Spinal cord (tissue), 10 donors: ENCODE measurements around the gene CRYAA. TPM values are rescaled to one million over a fixed set of nuclear protein-coding genes. Genes with fewer than 3 reads are reported as not detected.
"Not testable (repeated sequence)": the region's sequence is repeated elsewhere in the genome, so short reads cannot be mapped to it uniquely, and the experiment has no call there.

Experiments used
- DNase-seq, 6 donors: peaks; one replicate each; pipeline versions ENCODE4 v3.0.0 to v3.0.0-alpha.2; 2013 to 2015; ENCODE audit warnings: low spot score in 6 of 6, low read depth in 4 of 6
- H3K27ac ChIP-seq: one replicate; pipeline ENCODE4 v1.5.1; 2013; ENCODE audit warnings: low read depth, low read length, control low read depth
- H3K27me3 ChIP-seq: one replicate; pipeline ENCODE4 v1.6.1; 2013; ENCODE audit warnings: low read length; ENCODE audit not compliant: control insufficient read depth, insufficient read depth
- H3K36me3 ChIP-seq: one replicate; pipeline ENCODE4 v1.6.1; 2013; ENCODE audit warnings: low read length; ENCODE audit not compliant: control insufficient read depth, insufficient read depth
- H3K4me1 ChIP-seq: one replicate; pipeline ENCODE4 v1.6.1; 2013; ENCODE audit warnings: low read length; ENCODE audit not compliant: control insufficient read depth, insufficient read depth
- H3K4me3 ChIP-seq: one replicate; pipeline ENCODE4 v1.5.1; 2013; ENCODE audit warnings: low read depth, low read length, control low read depth
- H3K9me3 ChIP-seq: one replicate; pipeline ENCODE4 v1.6.1; 2013; ENCODE audit warnings: low read length; ENCODE audit not compliant: control insufficient read depth, insufficient read depth
- WGBS: methylation state at CpG from one replicate; pipeline ENCODE4 v1.1.5; 2013; ENCODE audit warnings: missing lambda C conversion rate; ENCODE audit not compliant: insufficient coverage; 5-methylcytosine and 5-hydroxymethylcytosine counted together
- polyA plus RNA-seq, 2 donors: library from polyadenylated mRNA; unstranded; fragments of 120-200 nt; gene quantifications; one replicate each; pipeline ENCODE4 v1.2.1, GENCODE V29; 2013; ENCODE audit not compliant: insufficient read length in 2 of 2
- total RNA-seq, 2 donors: library from RNA; depleted of rRNA in 1 of 2; stranded (reverse); fragments of 120-200 nt in 1 of 2; fragments of >200 nt in 1 of 2; gene quantifications; one replicate each; pipeline versions ENCODE4 v1.2.3 to v1.2.4, GENCODE V29; 2013 to 2014
- donor health status: healthy.

Gene CRYAA
- total and polyA plus RNA-seq, 4 donors = not detected

- not testable (repeated sequence) for H3K9me3 ChIP-seq, H3K4me1 ChIP-seq, H3K27me3 ChIP-seq, H3K4me3 ChIP-seq, DNase-seq, H3K27ac ChIP-seq, H3K36me3 ChIP-seq
- no CpG with 5 or more reads among the region's 24 CpGs for WGBS
These were observed 6.7 kb upstream of the CRYAA start for GRCh38 chr21:43161826-43162707.

DNA sequence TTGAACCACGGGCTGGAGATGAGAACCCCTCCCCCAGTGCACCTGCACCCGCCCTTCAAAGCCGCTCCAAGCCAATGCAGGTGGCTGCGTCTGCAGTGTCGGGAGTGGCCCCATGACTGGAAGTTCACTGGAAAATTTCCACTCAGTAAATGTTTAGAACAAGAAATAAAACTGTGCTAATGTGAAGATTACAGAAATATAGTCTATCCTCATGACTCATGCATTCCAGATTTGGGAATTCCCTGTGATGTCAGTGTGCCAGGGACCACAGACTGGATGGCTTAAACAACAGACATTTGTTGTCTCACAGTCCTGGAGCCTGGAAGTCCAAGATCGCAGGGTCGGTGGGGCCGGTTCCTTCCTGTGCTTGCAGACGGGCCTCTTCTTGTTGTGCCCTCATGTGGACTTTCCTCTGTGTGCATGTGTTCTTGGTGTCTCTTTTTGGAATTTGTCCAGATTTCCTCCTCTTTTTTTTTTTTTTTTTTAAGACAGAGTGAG, 6.1 kb upstream of the CRYAA start:
- not testable (repeated sequence) for H3K27me3 ChIP-seq, H3K9me3 ChIP-seq, DNase-seq, H3K36me3 ChIP-seq, H3K4me3 ChIP-seq, H3K27ac ChIP-seq, H3K4me1 ChIP-seq
- WGBS = no CpG with 5 or more reads among the region's 9 CpGs

DNA sequence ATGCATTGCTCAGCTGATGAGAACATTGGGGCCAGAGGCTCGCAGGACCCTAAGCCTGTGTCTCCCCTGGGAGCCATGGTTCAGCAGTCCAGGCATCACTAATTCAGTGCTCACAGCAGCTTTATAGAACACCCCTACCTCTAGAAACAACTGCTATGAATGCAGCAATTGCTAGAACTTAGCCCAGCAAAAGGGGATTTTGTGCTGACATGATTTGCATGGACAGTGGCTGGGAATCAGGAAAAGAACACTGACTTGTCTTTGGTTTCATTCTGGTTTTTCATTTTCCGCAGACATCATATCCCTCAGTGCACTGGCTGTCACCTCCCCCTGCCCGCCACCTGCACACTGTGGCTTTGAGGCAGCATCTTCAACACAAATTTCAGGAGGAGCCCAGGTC, 4.0 kb upstream of the CRYAA start:
- not testable (repeated sequence) for H3K36me3 ChIP-seq, H3K4me3 ChIP-seq, H3K4me1 ChIP-seq, DNase-seq, H3K27me3 ChIP-seq, H3K27ac ChIP-seq, H3K9me3 ChIP-seq
- WGBS = no CpG with 5 or more reads among the region's 3 CpGs

GRCh38 chr21:43165734-43166133, 3.1 kb upstream of the CRYAA start:
- no CpG with 5 or more reads among the region's 15 CpGs for WGBS
- not testable (repeated sequence) for DNase-seq

DNA sequence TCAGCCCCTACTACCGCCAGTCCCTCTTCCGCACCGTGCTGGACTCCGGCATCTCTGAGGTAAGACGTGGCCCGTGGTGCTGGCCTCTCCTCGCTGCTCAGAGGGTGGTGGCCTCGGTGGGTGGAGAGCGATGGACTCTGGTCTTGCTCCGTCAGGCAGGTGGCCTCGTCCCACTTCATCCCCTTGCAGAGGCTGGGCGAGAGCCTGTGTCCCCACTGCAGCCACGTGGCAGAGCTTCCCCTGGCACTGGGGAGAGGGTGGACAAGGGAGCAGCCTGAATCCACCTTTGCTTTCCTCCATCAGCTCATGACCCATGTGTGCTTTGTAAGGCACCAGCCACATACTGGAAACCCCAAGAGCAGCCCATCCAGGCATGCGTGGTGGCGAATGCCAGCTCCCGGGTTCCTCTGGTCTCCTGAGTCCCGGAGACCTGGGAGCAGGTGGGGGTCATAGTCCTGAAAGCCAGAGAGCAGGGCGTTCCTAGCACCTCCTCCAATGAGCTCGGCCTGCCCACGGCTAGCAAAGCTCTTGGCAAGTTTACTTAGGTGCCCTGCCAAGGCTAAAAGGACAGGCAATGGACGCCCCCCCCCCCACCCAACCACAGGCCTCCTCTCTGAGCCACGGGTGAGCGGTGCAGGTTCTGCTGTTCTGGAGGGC, 550 bp downstream of the CRYAA start:
- H3K27me3 ChIP-seq, H3K9me3 ChIP-seq, H3K27ac ChIP-seq, H3K36me3 ChIP-seq, H3K4me3 ChIP-seq, H3K4me1 ChIP-seq, DNase-seq: not testable (repeated sequence)
- WGBS = no CpG with 5 or more reads among the region's 23 CpGs

More at GRCh38 chr21:43165734-43166133, 3.1 kb upstream of the CRYAA start:
- H3K27me3 ChIP-seq, H3K4me1 ChIP-seq, H3K9me3 ChIP-seq, H3K36me3 ChIP-seq, H3K27ac ChIP-seq, H3K4me3 ChIP-seq: not testable (repeated sequence)

DNA sequence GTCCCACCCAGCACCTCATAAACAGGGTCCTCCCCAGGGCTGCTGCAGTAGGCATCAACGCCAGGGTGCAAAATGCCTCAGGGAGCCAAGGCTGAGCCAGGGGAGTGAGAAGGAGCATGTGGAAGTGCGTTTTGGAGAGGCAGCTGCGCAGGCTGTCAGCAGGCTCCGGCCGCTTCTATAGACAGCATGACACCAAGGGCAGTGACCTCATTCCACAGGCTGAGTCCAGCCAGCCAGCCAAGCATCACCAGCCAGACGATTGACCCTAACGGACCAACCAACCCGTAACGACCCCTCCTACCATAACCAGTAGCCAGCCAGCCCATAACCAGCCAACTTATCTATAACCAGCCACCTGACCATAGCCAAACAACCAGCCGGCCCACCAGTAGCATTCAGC, 1.1 kb downstream of the CRYAA start:
- not testable (repeated sequence) for H3K27me3 ChIP-seq, H3K27ac ChIP-seq, H3K4me3 ChIP-seq, H3K9me3 ChIP-seq, DNase-seq, H3K36me3 ChIP-seq, H3K4me1 ChIP-seq
- WGBS = no CpG with 5 or more reads among the region's 10 CpGs

DNA sequence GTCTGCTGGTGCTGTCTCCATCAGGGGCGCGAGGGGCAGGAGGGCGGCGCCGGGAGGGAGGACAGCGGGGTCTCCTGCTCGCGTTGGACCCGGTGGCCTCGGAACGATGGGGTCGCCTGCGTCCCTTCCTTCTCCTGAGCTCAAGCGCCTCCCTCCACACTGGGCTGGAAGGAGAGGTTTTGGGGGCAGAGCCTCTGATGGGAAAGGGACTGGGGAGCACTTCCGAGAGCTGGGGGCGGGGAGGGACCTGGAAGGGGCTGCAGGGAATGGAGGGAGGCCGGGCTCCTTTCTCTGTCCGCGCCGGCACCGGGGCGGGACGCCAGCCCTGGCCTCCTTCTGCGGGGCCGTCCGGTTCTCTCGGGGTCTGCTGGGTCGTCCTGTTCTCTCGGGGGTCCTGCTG, 4.0 kb downstream of the CRYAA start:
- no CpG with 5 or more reads among the region's 29 CpGs for WGBS
- not testable (repeated sequence) for H3K36me3 ChIP-seq, H3K27me3 ChIP-seq, H3K27ac ChIP-seq, H3K4me3 ChIP-seq, H3K4me1 ChIP-seq, H3K9me3 ChIP-seq, DNase-seq

DNA sequence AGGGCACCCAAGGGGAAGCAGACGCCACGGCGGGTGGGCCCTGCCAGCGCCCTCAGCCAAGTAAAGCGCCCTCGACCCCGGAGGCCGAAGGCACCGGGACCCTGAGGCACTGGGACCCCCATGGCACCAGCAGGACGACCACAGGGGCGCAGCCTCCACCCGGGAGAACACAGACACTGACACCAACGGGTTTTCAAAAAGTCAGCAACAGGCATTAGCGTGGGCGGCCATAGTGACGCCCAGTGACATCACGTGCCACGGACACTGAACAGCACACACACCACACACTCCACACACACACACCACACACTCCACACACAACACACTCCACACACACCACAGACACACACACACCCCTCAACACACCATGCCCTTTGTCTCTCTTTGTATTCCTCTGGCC, 4.6 kb downstream of the CRYAA start:
- no CpG with 5 or more reads among the region's 18 CpGs for WGBS
- not testable (repeated sequence) for H3K27ac ChIP-seq

DNA sequence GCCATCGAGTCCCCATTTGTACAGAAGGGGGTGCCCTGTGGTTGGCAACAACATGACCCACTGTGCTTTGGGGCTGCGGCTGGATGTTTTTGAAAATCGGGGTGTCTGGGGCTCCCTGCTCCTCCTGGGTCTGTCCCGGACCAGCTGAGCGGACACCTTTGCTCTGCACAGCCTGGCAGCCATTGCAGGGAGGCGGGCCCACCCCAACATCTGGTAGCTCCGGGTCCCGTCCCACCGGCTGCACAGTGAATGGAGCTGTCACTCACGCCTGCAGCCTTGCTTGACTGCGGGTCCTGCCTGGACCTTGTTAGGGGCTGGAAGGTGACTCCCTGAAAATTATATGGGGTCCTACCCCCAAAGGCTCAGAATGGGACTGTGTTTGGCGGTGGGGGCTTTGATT, 5.1 kb downstream of the CRYAA start:
- H3K36me3 ChIP-seq, H3K4me1 ChIP-seq, H3K4me3 ChIP-seq, H3K27ac ChIP-seq, H3K9me3 ChIP-seq, H3K27me3 ChIP-seq, DNase-seq: not testable (repeated sequence)
- WGBS = no CpG with 5 or more reads among the region's 12 CpGs

More for the DNA sequence above, 4.6 kb downstream of the CRYAA start:
- DNase-seq, H3K4me3 ChIP-seq, H3K36me3 ChIP-seq, H3K4me1 ChIP-seq, H3K27me3 ChIP-seq, H3K9me3 ChIP-seq: not testable (repeated sequence)

GRCh38 chr21:43174998-43175397, 6.2 kb downstream of the CRYAA start:
- H3K27ac ChIP-seq, H3K9me3 ChIP-seq, H3K4me3 ChIP-seq, DNase-seq, H3K36me3 ChIP-seq, H3K4me1 ChIP-seq, H3K27me3 ChIP-seq: not testable (repeated sequence)
- WGBS = no CpG with 5 or more reads among the region's 4 CpGs
